HG02973 (cell line): ENCODE results near the gene QSOX1.

ENCODE experiments used
- ATAC-seq: cut with Tn5 transposase; IDR thresholded peaks from one replicate; pipeline ENCODE4 v1.9.1; 2021; ENCODE audit warnings: moderate library complexity; ENCODE audit not compliant: unreplicated experiment

QSOX1 gene

DNA sequence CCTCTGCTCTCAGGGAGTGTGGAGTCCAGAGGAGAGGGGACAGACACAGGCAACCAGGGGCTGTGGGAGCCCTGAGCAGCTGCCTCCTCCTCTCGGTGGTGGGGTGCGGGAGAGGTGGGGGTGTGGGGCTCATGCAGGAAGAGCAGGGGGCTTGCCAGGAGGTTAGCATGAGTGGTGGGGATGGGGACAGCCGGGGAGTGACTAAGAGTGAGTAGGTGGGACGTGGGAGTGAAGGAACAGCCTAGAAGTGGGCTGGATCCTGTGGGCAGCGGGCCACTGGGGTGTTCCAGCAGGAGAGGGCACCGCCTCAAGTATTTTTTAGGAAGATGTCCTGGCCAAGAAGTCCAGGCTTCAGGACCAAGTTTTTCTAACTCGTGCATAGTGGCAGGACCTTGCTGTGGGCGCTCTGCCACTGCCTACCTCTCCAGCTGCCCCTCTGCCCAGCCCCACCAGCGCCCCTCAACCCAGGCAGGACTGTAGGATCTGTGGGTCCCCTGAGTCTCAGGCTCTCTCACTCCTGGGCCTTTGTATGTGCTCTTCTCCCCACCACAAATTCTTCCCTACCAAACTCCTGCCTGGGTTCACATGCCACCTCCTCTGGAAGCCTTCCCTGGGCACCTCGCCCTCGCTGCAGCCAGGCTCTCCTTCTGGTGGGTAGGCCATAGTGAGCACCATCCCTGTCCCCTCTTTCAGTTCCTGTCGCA is 56.6 kb downstream of the QSOX1 start:
- ATAC-seq = no peak

DNA sequence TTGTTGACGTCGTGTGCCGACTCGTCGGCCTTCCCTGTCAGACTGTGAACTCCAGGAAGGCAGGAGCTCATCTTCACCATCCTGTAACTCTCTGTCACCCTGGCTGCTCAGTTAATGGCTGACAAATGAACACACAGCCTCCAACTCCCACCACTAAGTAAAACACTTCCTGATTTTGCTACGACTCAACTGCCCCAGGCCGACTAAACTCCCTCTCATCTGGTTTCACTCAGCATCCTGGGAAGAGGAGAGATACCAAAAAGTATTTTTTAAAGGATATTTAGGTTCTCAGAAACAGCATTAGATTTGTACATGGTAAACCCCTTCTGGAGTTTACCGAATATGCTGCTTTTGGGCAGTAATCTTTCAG is 57.2 kb downstream of the QSOX1 start:
- no peak for ATAC-seq

GRCh38 chr1:180213401-180214170 is 58.9 kb downstream of the QSOX1 start:
- ATAC-seq = no peak

GRCh38 chr1:180215856-180216625 is 61.4 kb downstream of the QSOX1 start:
- no peak for ATAC-seq

- ATAC-seq = no peak
These were observed 62.3 kb downstream of the QSOX1 start for GRCh38 chr1:180217006-180217405.

DNA sequence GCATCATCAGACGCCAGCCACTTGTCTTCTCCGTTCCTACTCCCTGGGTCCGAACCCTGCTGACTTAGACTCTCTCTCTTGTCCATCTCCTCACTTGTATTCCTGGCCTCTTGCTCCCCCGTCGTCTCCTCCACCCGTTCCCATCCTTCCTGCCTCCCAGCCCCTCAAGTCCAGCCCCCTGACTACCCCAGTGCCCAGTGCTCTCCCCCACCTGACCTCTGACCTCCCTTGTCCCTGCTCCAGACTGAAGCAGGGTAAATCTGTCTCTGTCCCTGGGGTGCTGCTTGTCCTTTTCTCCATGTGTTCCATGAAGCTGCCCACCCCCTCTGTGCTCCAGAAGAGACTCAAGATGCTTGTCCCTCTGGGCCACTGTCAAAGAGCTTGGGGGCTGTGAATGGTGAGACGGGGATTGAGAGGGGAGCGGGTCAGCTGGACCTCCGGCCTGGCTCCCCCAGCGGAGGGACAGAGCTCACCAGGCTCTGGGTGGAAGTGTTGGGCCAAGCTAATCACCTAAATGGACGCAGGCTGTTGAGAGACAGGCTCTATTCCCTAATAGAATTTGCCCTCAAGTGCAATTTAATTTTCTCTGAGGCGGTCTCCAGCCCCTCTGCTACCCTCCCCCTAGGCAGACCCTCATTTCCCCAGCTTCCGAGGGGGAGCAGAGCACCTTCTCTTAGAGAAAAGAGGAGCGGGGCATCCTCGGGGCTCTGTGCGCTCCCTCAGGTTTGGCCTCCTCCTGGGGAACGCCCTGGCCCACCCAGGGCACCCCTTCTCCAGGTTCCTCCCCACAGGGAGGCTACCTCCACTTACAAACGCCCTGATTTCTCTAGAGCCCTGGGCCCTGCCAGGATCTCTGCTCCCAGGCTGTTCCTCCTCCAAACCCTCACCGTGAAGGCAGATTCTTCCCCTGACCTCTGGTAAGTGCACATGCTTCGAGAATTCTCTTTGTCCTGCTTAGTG is 64.4 kb downstream of the QSOX1 start:
- ATAC-seq = no peak

DNA sequence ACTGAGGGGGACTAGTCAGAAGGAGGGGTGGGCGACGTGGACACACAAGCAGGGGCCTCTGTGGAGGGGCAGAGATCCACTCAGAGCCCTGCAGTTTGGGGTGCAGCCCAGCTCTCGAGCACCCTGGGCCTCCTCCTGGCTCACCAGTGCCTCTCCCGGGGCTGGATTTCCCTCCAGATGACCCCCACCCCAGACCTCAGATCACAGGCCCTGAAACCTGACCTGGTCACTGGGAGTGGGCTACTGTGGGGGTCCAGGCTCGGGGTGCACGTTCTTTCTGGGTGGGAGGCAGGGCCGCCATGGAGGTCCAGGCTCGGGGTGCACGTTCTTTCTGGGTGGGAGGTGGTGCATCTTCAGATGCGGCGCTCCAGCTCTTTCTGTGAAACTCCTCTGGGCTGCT is 65.1 kb downstream of the QSOX1 start:
- ATAC-seq = no peak

GRCh38 chr1:180221462-180221861 is 66.8 kb downstream of the QSOX1 start:
- ATAC-seq = no peak

DNA sequence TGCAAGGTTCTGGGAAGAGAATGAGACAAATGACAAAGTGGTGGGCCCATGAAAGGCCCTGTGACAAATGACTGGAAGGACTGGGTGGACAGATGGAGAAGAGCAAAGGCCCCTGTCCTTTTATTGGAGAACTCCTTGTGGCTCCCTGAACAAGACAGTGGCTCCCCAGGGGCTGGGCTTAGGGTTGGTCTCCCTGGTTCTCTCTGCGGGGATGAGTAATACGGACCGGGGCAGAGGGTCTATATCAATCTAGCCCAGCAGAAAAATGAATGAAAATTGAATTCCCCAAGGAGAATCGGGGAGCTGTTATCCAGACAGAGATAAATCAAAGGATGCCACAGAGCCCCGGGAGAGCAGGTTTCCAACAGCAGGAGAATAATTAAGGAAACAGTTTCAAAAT is 70.2 kb downstream of the QSOX1 start:
- no peak for ATAC-seq

GRCh38 chr1:180225403-180225802 is 70.7 kb downstream of the QSOX1 start:
- no peak for ATAC-seq

DNA sequence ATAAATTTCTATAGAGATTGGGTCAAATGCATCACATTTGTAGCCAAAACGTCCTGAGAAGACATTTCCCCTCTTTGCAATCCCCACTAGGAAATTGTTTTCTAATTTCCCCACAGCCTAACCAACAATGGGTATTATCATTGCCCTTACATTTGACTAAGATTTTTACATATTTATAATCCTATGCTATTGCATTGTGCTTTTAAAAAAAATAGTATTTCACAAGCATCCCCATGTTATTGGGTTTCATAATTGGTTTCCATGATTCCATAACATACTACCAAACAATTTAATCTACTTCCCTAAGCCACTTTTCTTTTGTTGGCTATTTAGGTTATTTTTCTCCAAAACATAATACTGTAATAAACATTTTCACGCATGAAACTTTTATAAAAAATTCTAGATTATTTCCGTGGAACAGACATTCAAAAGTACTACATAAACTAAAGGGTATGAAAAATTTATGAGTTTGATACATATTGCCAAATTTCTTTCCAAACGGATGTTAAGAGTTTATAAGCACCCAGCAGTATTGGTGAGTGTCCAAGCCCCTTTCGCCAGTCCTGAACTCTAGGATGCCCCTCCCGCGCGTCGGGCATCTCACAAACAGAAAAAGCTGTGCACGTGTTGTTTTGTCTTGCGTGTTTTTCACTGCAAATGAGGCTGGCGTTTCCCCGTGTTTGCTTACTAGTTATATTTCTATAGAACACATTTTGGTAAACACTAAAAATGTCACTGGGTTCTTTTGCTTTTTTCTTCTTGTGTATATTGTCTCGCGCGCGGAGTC is 73.4 kb downstream of the QSOX1 start:
- ATAC-seq = no peak

- ATAC-seq = no peak
These were observed 74.2 kb downstream of the QSOX1 start for GRCh38 chr1:180228648-180229482.

DNA sequence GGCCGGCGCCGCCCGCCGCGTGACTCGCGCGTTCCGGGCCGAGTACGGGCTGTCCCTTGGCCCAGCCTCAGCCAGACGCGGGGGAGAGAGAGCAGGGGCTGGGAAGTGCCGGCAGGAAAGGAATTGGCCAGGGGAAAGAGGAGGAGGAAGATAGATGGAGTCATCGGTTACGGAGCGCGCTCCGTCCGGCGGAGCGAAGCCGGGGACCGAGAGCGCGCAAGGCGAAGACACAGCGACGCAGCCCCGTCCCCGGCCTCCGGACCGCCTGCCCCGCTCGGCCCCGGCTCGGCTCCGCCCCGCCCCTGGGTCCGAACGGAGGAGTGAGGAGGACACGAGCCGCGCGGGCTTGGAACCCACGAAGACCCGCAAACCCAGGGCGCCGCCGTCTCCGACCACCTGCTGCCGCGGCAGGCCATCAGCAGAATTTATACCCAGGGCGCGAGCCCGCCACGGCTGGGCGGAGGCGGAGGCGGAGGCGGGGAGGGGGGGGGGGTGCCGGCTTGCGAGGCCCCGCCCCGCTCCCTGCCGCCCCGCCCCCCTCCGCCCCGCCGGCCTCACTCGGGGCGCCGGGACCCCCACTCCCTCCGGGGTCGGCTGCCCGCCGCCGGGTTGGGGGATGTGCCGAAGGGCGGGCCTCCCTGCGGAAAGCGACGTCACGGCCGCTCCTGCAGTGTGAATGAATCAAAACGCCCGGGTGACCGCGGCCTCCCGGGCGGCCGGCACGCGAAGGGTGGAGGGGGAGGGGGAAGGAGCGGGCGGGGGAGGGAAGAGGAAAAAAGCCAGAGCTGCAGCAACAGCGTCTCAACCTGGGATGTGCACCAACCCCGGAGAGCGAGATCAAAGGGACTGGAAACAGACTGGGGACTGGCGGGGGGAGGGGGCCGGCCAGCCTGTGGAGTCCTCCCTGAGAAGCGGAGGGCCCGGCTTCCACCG is 75.1 kb downstream of the QSOX1 start, which contains the start of gene LHX4:
Gene LHX4 (plus strand): TSS at position 782 of the 933 bp plus-strand sequence. CDS start 266 bp downstream, outside the sequence.
- ATAC-seq = no peak

- ATAC-seq = no peak
These were observed 75.7 kb downstream of the QSOX1 start for GRCh38 chr1:180230416-180230790.

DNA sequence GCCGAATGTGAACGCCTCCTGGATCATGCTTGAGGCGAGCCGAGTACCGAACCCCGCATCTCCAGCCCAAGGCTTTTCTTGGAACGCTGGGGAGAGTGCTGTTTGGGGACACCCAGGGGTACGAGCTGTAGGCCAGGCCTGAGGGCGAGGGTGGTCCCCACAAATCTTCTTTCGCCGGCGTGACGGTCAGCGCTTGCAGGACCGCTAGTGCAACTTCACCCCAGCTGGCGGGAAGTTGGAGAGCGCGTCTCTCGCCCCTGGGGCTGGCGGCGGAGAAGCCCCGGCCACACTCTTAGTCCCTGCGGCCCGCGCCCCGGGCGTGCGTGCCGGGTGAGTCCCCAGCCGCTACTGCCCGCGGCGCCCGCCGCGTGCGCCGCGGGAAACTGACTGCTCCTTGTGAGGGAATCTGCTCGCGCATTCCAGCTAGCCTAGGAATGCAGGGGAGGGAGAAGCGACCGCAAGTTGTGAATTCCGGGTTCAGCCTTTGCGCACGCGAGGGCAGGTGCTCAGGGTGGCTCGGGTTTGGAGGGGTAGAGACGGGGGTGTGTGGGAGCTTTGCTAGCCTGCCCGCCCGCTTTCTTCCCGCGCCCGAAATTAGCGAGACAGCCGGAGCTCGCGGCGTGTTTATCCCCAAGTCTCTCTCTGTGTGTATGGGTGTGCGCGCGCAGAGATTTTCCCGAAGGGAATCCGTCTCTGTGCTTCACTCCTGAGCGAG is 76.3 kb downstream of the QSOX1 start:
- ATAC-seq = no peak

GRCh38 chr1:180231506-180231921 is 76.8 kb downstream of the QSOX1 start:
- ATAC-seq = no peak

GRCh38 chr1:180231936-180232335 is 77.3 kb downstream of the QSOX1 start:
- ATAC-seq = no peak
